GM23248 (cell line): ENCODE data around the gene HAPLN1. TPM values are rescaled to one million over a fixed set of nuclear protein-coding genes. Genes with fewer than 3 reads are reported as not detected.

Experiments
- DNase-seq: peaks from one replicate; pipeline ENCODE4 v3.0.0-alpha.2; 2015
- H2AFZ ChIP-seq: fragments of 200-600 bp; sonication (generic); 2 replicates; pipeline ENCODE4 v1.6.1; 2016; ENCODE audit warnings: antibody characterized with exemption
- H3F3A ChIP-seq: fragments of 200-600 bp; sonication (generic); 2 replicates; pipeline ENCODE4 v1.6.1; 2016; ENCODE audit warnings: mild to moderate bottlenecking, antibody characterized with exemption, mixed run types; ENCODE audit not compliant: insufficient read depth
- H3K27ac ChIP-seq: fragments of 200-600 bp; sonication (generic); 2 replicates; pipeline ENCODE4 v1.5.1; 2016; ENCODE audit warnings: mild to moderate bottlenecking
- H3K27me3 ChIP-seq: fragments of 200-600 bp; sonication (generic); replicated peaks from 2 replicates; pipeline ENCODE4 v1.6.1; 2016; ENCODE audit warnings: mild to moderate bottlenecking; ENCODE audit not compliant: insufficient read depth
- H3K36me3 ChIP-seq: fragments of 200-600 bp; sonication (generic); 2 replicates; pipeline ENCODE4 v1.6.1; 2016; ENCODE audit warnings: low read depth, mild to moderate bottlenecking
- H3K4me1 ChIP-seq: fragments of 200-600 bp; sonication (generic); 2 replicates; pipeline ENCODE4 v1.6.1; 2016; ENCODE audit warnings: mild to moderate bottlenecking; ENCODE audit not compliant: insufficient read depth
- H3K4me2 ChIP-seq: fragments of 200-600 bp; sonication (generic); one replicate; pipeline ENCODE4 v1.6.1; 2016; ENCODE audit warnings: mild to moderate bottlenecking; ENCODE audit not compliant: unreplicated experiment
- H3K4me3 ChIP-seq: fragments of 200-600 bp; sonication (generic); 2 replicates; pipeline ENCODE4 v1.5.1; 2016; ENCODE audit warnings: mild to moderate bottlenecking
- H3K79me2 ChIP-seq: fragments of 200-600 bp; sonication (generic); 2 replicates; pipeline ENCODE4 v1.6.1; 2016; ENCODE audit warnings: mild to moderate bottlenecking; ENCODE audit not compliant: insufficient read depth
- H3K9ac ChIP-seq: fragments of 200-600 bp; sonication (generic); 2 replicates; pipeline ENCODE4 v1.6.1; 2016; ENCODE audit warnings: mild to moderate bottlenecking
- H3K9me2 ChIP-seq: fragments of 200-600 bp; sonication (generic); 2 replicates; pipeline ENCODE4 v1.6.1; 2016; ENCODE audit warnings: mixed run types, mild to moderate bottlenecking, moderate library complexity; ENCODE audit not compliant: insufficient read depth
- H3K9me3 ChIP-seq: fragments of 200-600 bp; sonication (generic); one replicate; pipeline ENCODE4 v1.6.1; 2017; ENCODE audit warnings: low read depth
- H4K20me1 ChIP-seq: fragments of 200-600 bp; sonication (generic); 2 replicates; pipeline ENCODE4 v1.6.0; 2016; ENCODE audit not compliant: insufficient read depth
- EZH2 ChIP-seq: fragments of 200-600 bp; sonication (generic); IDR thresholded peaks from 2 replicates; pipeline ENCODE4 v1.6.1; 2018; ENCODE audit warnings: antibody characterized with exemption, mild to moderate bottlenecking; ENCODE audit not compliant: insufficient read depth, poor library complexity, severe bottlenecking
- EZH2phosphoT487 ChIP-seq: fragments of 200-600 bp; sonication (generic); IDR thresholded peaks from 2 replicates; pipeline ENCODE4 v1.6.1; 2018; ENCODE audit warnings: antibody characterized with exemption, moderate library complexity, mild to moderate bottlenecking, low read depth; ENCODE audit not compliant: insufficient read depth
- WGBS, 2 experiments: methylation state at CpG; one replicate each; pipeline ENCODE4 v1.1.6; 2015 to 2017; ENCODE audit warnings: low lambda C conversion rate in 2 of 2, low coverage in 1 of 2; ENCODE audit errors: missing lambda C conversion rate in 2 of 2; 5-methylcytosine and 5-hydroxymethylcytosine counted together
- in situ Hi-C: fragments of 300-500 bp; cut with MboI; formaldehyde crosslinking; loops from 2 replicates; pipeline ENCODE4 v1.15.0; 2020
- polyA plus RNA-seq: library from polyadenylated mRNA; unstranded; fragments of >200 nt; fragmentation: Nextera tagmentation; extraction: Ambion mirVana; gene quantifications from 2 replicates; pipeline ENCODE4 v1.2.1, GENCODE V29; 2016
- total RNA-seq: library from RNA; depleted of rRNA; stranded (reverse); fragments of >200 nt; shearing (Covaris generic); gene quantifications from 2 replicates; pipeline ENCODE4 v1.2.3, GENCODE V29; 2014; rRNA removed

The HAPLN1 gene
- total RNA-seq (49.7 and 69.6 TPM in 2 replicates), polyA plus RNA-seq (77.6 and 78.4 TPM in 2 replicates)

GRCh38 chr5:83720836-83721537, at the start of gene HAPLN1:
Gene HAPLN1 (minus strand): TSS chr5:83720855. CDS start chr5:83673523, 47,332 bp downstream.
- no peak within 1 kb of the TSS for H3K27ac ChIP-seq
- peak within 1 kb of the TSS; percentile 90 for H2AFZ ChIP-seq
- 13 to 14% methylated on average over 16 of the region's 16 CpGs for WGBS, 2 experiments
- H3K79me2 ChIP-seq: no peaks in the 10 kb centered on the region
- no peaks in the 10 kb centered on the region for H4K20me1 ChIP-seq
- H3K4me2 ChIP-seq: peak within 1 kb of the TSS; percentile 89
- H3K9ac ChIP-seq: peak within 1 kb of the TSS; percentile 57
- H3K4me3 ChIP-seq: peak within 1 kb of the TSS; percentile 75
- no peaks in the 10 kb centered on the region for H3K36me3 ChIP-seq
- TF ChIP-seq EZH2phosphoT487: no peak
- no peak for TF ChIP-seq EZH2
- H3K27me3 ChIP-seq: 0 out of 2 replicates have a peak, but pooled peaks cover 8% of the 10 kb centered on the region
- peak; percentile 41 for DNase-seq
- no peaks in the 10 kb centered on the region for H3K9me2 ChIP-seq
- H3F3A ChIP-seq: no peaks in the 10 kb centered on the region
- peaks cover 14% of the 10 kb centered on the region for H3K4me1 ChIP-seq
- no peaks in the 10 kb centered on the region for H3K9me3 ChIP-seq
- in situ Hi-C loops: loop anchor here (10.0 to 25.0 kb wide), 2 partner anchors 534 to 741 kb away; no protein-coding TSS in a partner anchor

- no peaks in the 10 kb centered on the region for H3F3A ChIP-seq
- DNase-seq: no peak
- TF ChIP-seq EZH2phosphoT487 (no peak), EZH2 (no peak)
- H3K27me3 ChIP-seq: no peaks in the 10 kb centered on the region
- H3K27ac ChIP-seq: no peak overlapping the region
- no peaks in the 10 kb centered on the region for H3K9me2 ChIP-seq
- peaks cover 5% of the 10 kb centered on the region for H3K9me3 ChIP-seq
- no peaks in the 10 kb centered on the region for H3K79me2 ChIP-seq
- no peak overlapping the region for H2AFZ ChIP-seq
- no peaks in the 10 kb centered on the region for H3K4me1 ChIP-seq
- no peaks in the 10 kb centered on the region for H3K36me3 ChIP-seq
- H4K20me1 ChIP-seq: no peaks in the 10 kb centered on the region
- H3K4me3 ChIP-seq: no peak overlapping the region
- no peak overlapping the region for H3K9ac ChIP-seq
- 9 to 16% methylated on average over 3 of the region's 3 CpGs for WGBS, 2 experiments
- H3K4me2 ChIP-seq: no peak overlapping the region
- in situ Hi-C loops: no loop called here
Measured at GRCh38 chr5:83767409-83767992, 46.8 kb upstream of the HAPLN1 start.

GRCh38 chr5:83764101-83764500, 43.4 kb upstream of the HAPLN1 start:
- no peak overlapping the region for H3K4me2 ChIP-seq

GRCh38 chr5:83760579-83760978, 39.9 kb upstream of the HAPLN1 start:
- no peak for DNase-seq
- in situ Hi-C loops: no loop called here
- TF ChIP-seq EZH2: no peak
- TF ChIP-seq EZH2phosphoT487: no peak
- Histone ChIP-seq H3K9me2 (no peaks in the 10 kb centered on the region), H2AFZ (no peak overlapping the region), H3F3A (no peaks in the 10 kb centered on the region), H3K27ac (no peak overlapping the region), H3K4me2 (no peak overlapping the region), H3K9me3 (no peaks in the 10 kb centered on the region), H3K4me3 (no peak overlapping the region), H4K20me1 (no peaks in the 10 kb centered on the region), H3K9ac (no peak overlapping the region), H3K36me3 (no peaks in the 10 kb centered on the region), H3K4me1 (no peaks in the 10 kb centered on the region), H3K79me2 (no peaks in the 10 kb centered on the region), H3K27me3 (no peaks in the 10 kb centered on the region)
- WGBS, 2 experiments: 32 to 36% methylated on average over 4 of the region's 4 CpGs

More at GRCh38 chr5:83764101-83764500, 43.4 kb upstream of the HAPLN1 start:
- in situ Hi-C loops: no loop called here
- Histone ChIP-seq H2AFZ (no peak overlapping the region), H3K4me3 (no peak overlapping the region), H3K9me3 (peaks cover 5% of the 10 kb centered on the region), H3K9me2 (no peaks in the 10 kb centered on the region), H3K9ac (no peak overlapping the region), H3K27ac (no peak overlapping the region), H3F3A (no peaks in the 10 kb centered on the region), H3K4me1 (no peaks in the 10 kb centered on the region), H3K27me3 (no peaks in the 10 kb centered on the region), H3K79me2 (no peaks in the 10 kb centered on the region), H3K36me3 (no peaks in the 10 kb centered on the region), H4K20me1 (no peaks in the 10 kb centered on the region)
- DNase-seq: no peak
- WGBS, 2 experiments: 56 to 68% methylated on average over 1 of the region's 1 CpG
- no peak for TF ChIP-seq EZH2phosphoT487
- no peak for TF ChIP-seq EZH2
